RWPE2 (cell line): ENCODE data around the gene PRR23B.

Experiments
- ATAC-seq: fragments of 200-7000 bp; cut with Tn5 transposase; 3 replicates; pipeline ENCODE4 v1.9.1; 2021; ENCODE audit warnings: low read depth
- DNase-seq: peaks from one replicate; pipeline ENCODE4 v3.0.0-alpha.2; 2020; ENCODE audit warnings: low spot score
- H3K27ac ChIP-seq: fragments of 450-650 bp; 2 replicates; pipeline ENCODE4 v1.5.1; 2017; ENCODE audit warnings: mild to moderate bottlenecking; ENCODE audit not compliant: poor library complexity, severe bottlenecking
- H3K27me3 ChIP-seq: fragments of 250-450 bp; sonication (Bioruptor Pico); 2 replicates; pipeline ENCODE4 v1.5.1; 2021; ENCODE audit warnings: mild to moderate bottlenecking, moderate library complexity; ENCODE audit not compliant: insufficient read depth, poor library complexity, severe bottlenecking
- H3K36me3 ChIP-seq: fragments of 250-450 bp; sonication (Bioruptor Pico); 2 replicates; pipeline ENCODE4 v1.5.1; 2020; ENCODE audit warnings: low read depth, mild to moderate bottlenecking, moderate library complexity
- H3K4me1 ChIP-seq: fragments of 250-450 bp; sonication (Bioruptor Pico); 2 replicates; pipeline ENCODE4 v1.5.1; 2021; ENCODE audit warnings: mild to moderate bottlenecking, moderate library complexity; ENCODE audit not compliant: insufficient read depth, poor library complexity, severe bottlenecking
- H3K4me3 ChIP-seq: fragments of 250-450 bp; sonication (Bioruptor Pico); 2 replicates; pipeline ENCODE4 v1.5.1; 2021; ENCODE audit warnings: mild to moderate bottlenecking, moderate library complexity; ENCODE audit not compliant: severe bottlenecking
- H3K9me3 ChIP-seq: fragments of 250-450 bp; sonication (Bioruptor Pico); 2 replicates; pipeline ENCODE4 v1.5.1; 2021; ENCODE audit warnings: mild to moderate bottlenecking, moderate library complexity; ENCODE audit not compliant: severe bottlenecking
- CTCF ChIP-seq: fragments of 450-650 bp; IDR thresholded peaks from one replicate; pipeline ENCODE4 v1.5.1; 2017; ENCODE audit warnings: mild to moderate bottlenecking, moderate library complexity; ENCODE audit not compliant: poor library complexity, severe bottlenecking

PRR23B gene

GRCh38 chr3:138995706-138996105 is 25.0 kb downstream of the PRR23B start:
- no peak for TF ChIP-seq CTCF
- no peak for DNase-seq
- H3K27me3 ChIP-seq: peaks cover 10% of the 10 kb centered on the region
- H3K4me3 ChIP-seq: no peak overlapping the region
- H3K9me3 ChIP-seq: no peaks in the 10 kb centered on the region
- H3K4me1 ChIP-seq: no peaks in the 10 kb centered on the region
- no peak overlapping the region for H3K27ac ChIP-seq
- ATAC-seq: no peak
- H3K36me3 ChIP-seq: no peaks in the 10 kb centered on the region

- H3K9me3 ChIP-seq: no peaks in the 10 kb centered on the region
- no peak for TF ChIP-seq CTCF
- no peaks in the 10 kb centered on the region for H3K27me3 ChIP-seq
Measured at GRCh38 chr3:138987181-138987580, 33.5 kb downstream of the PRR23B start.

GRCh38 chr3:138985932-138986331 is 34.8 kb downstream of the PRR23B start:
- Histone ChIP-seq H3K9me3 (no peaks in the 10 kb centered on the region), H3K4me1 (no peaks in the 10 kb centered on the region), H3K4me3 (no peak overlapping the region), H3K27ac (no peak overlapping the region), H3K36me3 (no peaks in the 10 kb centered on the region), H3K27me3 (no peaks in the 10 kb centered on the region)
- ATAC-seq (no peak), DNase-seq (no peak)
- no peak for TF ChIP-seq CTCF

More at GRCh38 chr3:138987181-138987580, 33.5 kb downstream of the PRR23B start:
- H3K27ac ChIP-seq: no peak overlapping the region
- H3K4me3 ChIP-seq: no peak overlapping the region
- H3K36me3 ChIP-seq: no peaks in the 10 kb centered on the region
- H3K4me1 ChIP-seq: no peaks in the 10 kb centered on the region
- DNase-seq (no peak), ATAC-seq (no peak)

- Histone ChIP-seq H3K9me3 (no peaks in the 10 kb centered on the region), H3K4me1 (no peaks in the 10 kb centered on the region), H3K4me3 (no peak overlapping the region), H3K27ac (no peak overlapping the region), H3K27me3 (no peaks in the 10 kb centered on the region), H3K36me3 (no peaks in the 10 kb centered on the region)
- TF ChIP-seq CTCF: no peak
- ATAC-seq: peak; percentile 27; the same call in 1 of the 3 replicates
- no peak for DNase-seq
Measured at GRCh38 chr3:138984816-138985215, 35.9 kb downstream of the PRR23B start.

- ATAC-seq: no peak
- H3K36me3 ChIP-seq: no peaks in the 10 kb centered on the region
Measured at GRCh38 chr3:138976047-138976446, 44.7 kb downstream of the PRR23B start.

More at GRCh38 chr3:138976047-138976446, 44.7 kb downstream of the PRR23B start:
- no peak for TF ChIP-seq CTCF
- DNase-seq: no peak
- Histone ChIP-seq H3K27ac (no peak overlapping the region), H3K4me1 (no peaks in the 10 kb centered on the region), H3K9me3 (no peaks in the 10 kb centered on the region), H3K4me3 (no peak overlapping the region), H3K27me3 (no peaks in the 10 kb centered on the region)
